Cardiac fibroblast (primary cell): ENCODE data around the gene USP2.
A peak's percentile ranks its signal among the peaks of the same experiment; 100 is the strongest.

Experiments
- DNase-seq, 2 donors: peaks; one replicate each; pipeline versions ENCODE4 v3.0.0 to v3.0.0-alpha.2; 2010; ENCODE audit warnings: low read depth in 2 of 2
- H3K4me3 ChIP-seq, 2 donors: replicated peaks in 1 of 2; 1 replicate in 1 of 2; 2 replicates in 1 of 2; pipeline ENCODE4 v1.5.1; 2011; ENCODE audit warnings: low read depth in 2 of 2, low read length in 2 of 2, mild to moderate bottlenecking in 2 of 2, moderate library complexity in 1 of 2
- TF ChIP-seq, protein P1 (sequence below): IDR thresholded peaks from one replicate; pipeline ENCODE4 v1.5.1; 2011; ENCODE audit warnings: low read depth, mild to moderate bottlenecking, low read length, inconsistent platforms

USP2 gene

DNA sequence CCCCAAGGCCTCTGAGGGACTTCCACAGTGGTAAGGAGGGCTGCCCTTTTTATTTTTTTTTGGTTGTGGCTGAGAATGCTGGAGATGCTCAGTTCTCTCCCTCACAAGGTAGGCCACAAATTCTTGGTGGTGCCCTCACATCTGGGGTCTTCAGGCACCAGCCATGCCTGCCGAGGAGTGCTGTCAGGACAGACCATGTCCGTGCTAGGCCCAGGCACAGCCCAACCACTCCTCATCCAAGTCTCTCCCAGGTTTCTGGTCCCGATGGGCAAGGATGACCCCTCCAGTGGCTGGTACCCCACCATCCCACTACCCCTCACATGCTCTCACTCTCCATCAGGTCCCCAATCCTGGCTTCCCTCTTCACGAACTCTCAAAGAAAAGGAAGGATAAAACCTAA lies 37.3 kb upstream of the USP2 start:
- DNase-seq = no peak
- H3K4me3 ChIP-seq = no peak overlapping the region
- TF ChIP-seq, protein P1, sequence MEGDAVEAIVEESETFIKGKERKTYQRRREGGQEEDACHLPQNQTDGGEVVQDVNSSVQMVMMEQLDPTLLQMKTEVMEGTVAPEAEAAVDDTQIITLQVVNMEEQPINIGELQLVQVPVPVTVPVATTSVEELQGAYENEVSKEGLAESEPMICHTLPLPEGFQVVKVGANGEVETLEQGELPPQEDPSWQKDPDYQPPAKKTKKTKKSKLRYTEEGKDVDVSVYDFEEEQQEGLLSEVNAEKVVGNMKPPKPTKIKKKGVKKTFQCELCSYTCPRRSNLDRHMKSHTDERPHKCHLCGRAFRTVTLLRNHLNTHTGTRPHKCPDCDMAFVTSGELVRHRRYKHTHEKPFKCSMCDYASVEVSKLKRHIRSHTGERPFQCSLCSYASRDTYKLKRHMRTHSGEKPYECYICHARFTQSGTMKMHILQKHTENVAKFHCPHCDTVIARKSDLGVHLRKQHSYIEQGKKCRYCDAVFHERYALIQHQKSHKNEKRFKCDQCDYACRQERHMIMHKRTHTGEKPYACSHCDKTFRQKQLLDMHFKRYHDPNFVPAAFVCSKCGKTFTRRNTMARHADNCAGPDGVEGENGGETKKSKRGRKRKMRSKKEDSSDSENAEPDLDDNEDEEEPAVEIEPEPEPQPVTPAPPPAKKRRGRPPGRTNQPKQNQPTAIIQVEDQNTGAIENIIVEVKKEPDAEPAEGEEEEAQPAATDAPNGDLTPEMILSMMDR = no peak

DNA sequence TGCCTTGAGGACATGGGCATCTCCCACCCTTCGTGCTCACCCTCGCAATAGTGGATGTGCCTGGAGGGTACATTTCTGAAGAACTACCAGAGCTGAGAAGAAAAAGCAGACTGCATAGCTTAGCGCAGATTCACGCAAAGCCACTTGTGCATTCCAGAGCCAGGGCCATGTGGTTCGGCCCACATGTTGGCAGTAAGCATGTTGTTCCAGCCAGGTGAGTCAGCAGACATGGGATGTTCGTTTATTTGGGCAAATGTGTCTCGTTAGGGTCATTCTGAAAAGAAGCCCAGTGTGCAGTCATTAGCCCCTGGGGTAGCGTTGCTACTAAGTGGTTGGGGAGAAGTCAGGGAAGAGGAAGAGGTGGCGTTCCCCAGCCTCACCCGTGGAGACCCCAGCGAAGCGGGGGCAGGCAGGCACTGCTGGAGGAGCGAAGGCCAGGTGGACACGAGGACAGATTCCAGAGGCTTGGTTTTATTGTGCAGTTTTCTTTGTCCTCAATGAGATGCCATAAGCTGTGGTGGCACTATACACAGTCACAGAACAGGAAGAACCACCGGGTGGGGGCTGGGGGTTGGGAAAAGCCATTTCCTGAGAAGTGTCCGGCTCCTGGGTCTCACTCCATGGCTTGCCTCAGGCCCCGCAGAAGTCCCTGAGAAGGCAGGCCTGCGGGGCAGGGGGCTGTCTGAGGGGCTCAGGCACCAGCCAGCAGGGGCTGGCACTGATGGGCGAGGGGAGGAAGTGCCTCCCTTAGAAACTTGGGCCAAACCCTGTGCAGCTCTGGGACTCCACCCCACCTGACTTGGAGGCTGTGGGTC lies 36.4 kb upstream of the USP2 start:
- TF ChIP-seq, protein P1 = no peak
- peak; percentile 73 to 82 for DNase-seq
- no peak overlapping the region for H3K4me3 ChIP-seq

DNA sequence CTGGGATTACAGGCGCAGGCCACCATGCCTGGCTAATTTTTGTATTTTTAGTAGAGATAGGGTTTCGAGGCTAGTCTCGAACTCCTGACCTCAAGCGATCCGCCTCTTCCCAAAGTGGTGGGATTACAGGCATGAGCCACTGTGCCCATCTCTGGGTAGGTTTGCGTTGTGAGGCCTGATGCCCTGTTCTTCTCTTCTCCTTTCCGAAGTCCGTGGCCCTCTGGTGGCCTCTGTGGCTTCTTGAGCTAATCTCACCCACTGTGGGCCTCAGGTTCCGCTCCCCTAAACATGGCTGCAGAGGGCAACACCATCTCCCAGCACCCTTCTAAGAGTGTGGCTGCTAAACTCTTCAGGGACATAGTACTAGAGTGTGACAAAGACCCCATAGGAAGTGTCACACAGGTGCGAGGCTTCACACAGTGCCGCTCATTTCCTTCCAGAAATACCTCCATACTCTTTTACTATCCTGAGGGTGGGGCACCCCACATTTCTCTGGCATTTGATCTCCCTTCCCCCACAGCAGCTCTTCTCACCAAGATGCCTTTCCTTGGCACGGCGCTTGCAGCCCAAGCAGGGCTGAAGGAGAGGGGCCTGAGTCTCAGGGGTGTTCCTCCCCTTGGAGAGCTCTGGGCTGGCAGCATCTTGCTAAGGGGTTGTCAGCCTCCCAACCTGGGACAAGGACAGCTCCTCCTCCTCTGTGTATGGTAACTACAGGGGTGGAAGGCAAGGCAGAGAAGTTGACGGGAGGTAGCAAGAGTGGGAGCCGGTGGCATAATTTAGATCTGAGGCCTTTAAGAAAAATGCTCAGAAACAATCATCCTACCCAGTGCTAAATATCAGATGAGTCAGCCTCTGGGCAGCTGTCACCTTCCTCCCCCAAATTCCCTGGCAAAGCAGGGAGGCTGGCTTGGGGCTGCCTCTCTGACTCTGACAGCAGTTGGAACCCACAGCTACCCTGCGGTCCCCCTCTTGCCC lies 35.4 kb upstream of the USP2 start:
- no peak overlapping the region for H3K4me3 ChIP-seq
- DNase-seq = peak; percentile 42 to 63
- TF ChIP-seq, protein P1 = no peak

- TF ChIP-seq, protein P1 = no peak
- no peak for DNase-seq
- H3K4me3 ChIP-seq = no peak overlapping the region
These were observed 34.5 kb upstream of the USP2 start for GRCh38 chr11:119415966-119416365.

DNA sequence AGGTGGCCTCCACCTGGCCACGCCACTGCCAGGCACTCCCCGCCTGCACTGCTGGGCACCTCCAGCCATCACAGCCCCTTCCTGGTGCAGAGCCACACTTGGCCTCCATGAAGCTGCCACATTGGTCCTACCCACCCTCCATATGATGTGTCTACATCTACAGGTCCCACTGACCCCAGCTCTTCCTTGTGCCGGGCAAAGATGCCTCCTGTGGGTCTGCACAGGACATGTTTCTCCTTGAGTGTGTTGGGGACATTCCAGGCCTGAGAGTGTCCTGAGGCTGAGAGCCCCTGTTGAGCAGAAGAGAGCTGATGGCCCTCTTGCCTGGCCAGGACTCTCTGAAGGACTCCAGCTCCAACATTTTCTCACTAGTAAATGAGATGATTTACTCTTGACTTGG lies 34.0 kb upstream of the USP2 start:
- TF ChIP-seq, protein P1 = no peak

DNA sequence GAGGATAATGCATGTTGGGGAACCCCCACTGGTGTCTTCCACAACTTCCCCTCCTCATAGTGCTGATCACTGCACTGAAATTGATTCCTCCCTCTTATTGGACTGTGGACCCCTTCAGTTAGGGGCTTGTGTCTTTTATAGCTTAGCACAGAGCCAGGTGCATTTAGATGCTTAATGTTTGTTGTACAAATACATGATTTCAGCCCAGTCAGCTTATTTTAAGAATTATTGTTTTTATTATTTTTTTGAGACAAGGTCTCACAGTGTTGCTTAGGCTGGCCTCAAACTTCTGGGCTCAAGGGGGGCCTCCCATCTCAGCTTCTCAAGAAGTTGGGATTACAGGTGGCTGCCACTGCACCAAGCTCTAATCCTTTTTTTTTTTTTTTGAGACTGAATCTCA lies 33.2 kb upstream of the USP2 start:
- no peak overlapping the region for H3K4me3 ChIP-seq
- no peak for DNase-seq
- TF ChIP-seq, protein P1 = no peak

More for the DNA sequence above, 34.0 kb upstream of the USP2 start:
- no peak overlapping the region for H3K4me3 ChIP-seq
- DNase-seq = no peak
